HCT116 (cell line): ENCODE measurements around the gene HMG20A.

Experiments
- CEBPB ChIP-seq: IDR thresholded peaks from 2 replicates; pipeline ENCODE4 v1.6.1; 2012; ENCODE audit warnings: low read depth
- CTCF ChIP-seq, 3 experiments: fragments of 200-600 bp in 1 of 3; sonication (generic) in 1 of 3; IDR thresholded peaks in 2 of 3; conservative IDR thresholded peaks in 1 of 3; 2 replicates each; pipeline ENCODE4 v1.5.1; 2012 to 2017; ENCODE audit warnings: low read depth in 2 of 3, low read length in 2 of 3, antibody characterized with exemption in 1 of 3, borderline replicate concordance in 1 of 3, control low read depth in 1 of 3, mild to moderate bottlenecking in 1 of 3, mixed read lengths in 1 of 3, mixed run types in 1 of 3, moderate library complexity in 1 of 3; ENCODE audit not compliant: insufficient read depth in 1 of 3
- EZH2 ChIP-seq: fragments of 200-600 bp; sonication (generic); IDR thresholded peaks from 2 replicates; pipeline ENCODE4 v1.6.1; 2017; ENCODE audit warnings: antibody characterized with exemption, mixed run types
- FOSL1 ChIP-seq: IDR thresholded peaks from 2 replicates; pipeline ENCODE4 v1.6.1; 2012; ENCODE audit warnings: low read depth
- POLR2A ChIP-seq: IDR thresholded peaks from 2 replicates; pipeline ENCODE4 v1.7.0; 2011; ENCODE audit warnings: borderline replicate concordance; ENCODE audit not compliant: insufficient read depth, insufficient read length; ENCODE audit errors: extremely low read depth
- POLR2AphosphoS5 ChIP-seq: IDR thresholded peaks from 2 replicates; pipeline ENCODE4 v1.6.1; 2011; ENCODE audit warnings: mild to moderate bottlenecking, low read depth, low read length, moderate library complexity
- RAD21 ChIP-seq: IDR thresholded peaks from 2 replicates; pipeline ENCODE4 v1.6.1; 2012; ENCODE audit warnings: low read depth, mild to moderate bottlenecking
- SIN3A ChIP-seq: IDR thresholded peaks from 2 replicates; pipeline ENCODE4 v1.6.1; 2012; ENCODE audit warnings: low read depth
- ZFX ChIP-seq: fragments of 450-650 bp; IDR thresholded peaks from 2 replicates; pipeline ENCODE4 v1.6.1; 2017
- TF ChIP-seq, protein P1 (sequence below): IDR thresholded peaks from 2 replicates; pipeline ENCODE4 v1.6.1; 2011; ENCODE audit warnings: mild to moderate bottlenecking, low read length, moderate library complexity; ENCODE audit not compliant: insufficient replicate concordance; ENCODE audit errors: extremely low read depth
- TF ChIP-seq, protein P2 (sequence below): IDR thresholded peaks from 2 replicates; pipeline ENCODE4 v1.6.1; 2012

DNA sequence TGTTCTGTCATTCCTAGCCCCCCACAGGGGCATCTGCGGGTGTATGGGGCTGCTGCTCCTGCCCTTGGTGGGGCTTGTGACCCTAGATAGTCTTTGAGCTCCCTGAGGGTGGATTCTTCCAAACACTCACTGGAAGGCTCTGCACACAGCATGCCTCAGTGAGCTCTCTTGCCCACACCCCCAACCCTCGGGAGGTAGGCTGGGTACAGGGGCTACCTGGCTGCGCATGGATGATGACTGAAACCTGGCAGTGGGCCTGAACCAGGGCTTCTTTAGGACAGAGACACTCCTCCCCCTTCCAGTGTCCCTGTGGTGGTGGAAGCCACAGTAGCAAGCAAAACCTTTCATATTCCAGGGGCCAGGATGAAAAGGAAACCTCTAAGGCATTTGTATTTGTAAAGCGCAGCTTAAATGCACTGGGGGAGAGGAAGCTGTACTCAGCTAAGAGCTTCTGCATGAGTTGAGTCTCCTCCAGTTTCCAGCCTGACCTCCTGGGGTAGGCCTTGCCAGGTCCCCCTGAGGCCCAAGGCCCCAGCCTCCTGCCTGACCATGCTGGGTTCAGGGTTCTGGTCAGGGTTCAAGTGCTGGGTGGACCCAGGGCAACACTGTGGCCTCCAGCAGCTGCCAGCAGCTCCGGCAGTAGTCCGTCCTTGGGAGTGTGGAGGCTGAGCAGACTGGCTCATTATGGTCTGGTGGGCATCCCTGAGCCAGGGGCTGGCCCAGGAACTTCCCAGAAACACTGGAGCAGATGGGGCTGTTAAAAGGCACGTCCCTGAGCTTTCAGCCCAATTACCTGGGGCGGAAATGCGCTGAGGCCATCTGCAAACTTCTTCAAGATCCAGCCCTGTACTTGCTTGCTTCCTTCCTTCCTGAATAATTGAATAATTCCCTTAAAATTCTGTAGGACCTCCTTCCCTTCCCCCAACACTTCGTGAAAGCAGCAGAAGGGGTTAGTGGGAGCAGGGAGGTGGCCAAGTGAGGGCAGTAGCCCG, 89.7 kb downstream of the HMG20A start:
- no peak for TF ChIP-seq CTCF (IDR thresholded peaks at IDR 0.05 in 2 of 3, conservative IDR thresholded peaks at IDR 0.05 in 1 of 3; ENCODE audit: borderline replicate concordance in 1 of 3, insufficient read depth in 1 of 3, low read depth in 2 of 3, low read length in 2 of 3)
- no peak for TF ChIP-seq POLR2A
- TF ChIP-seq POLR2AphosphoS5: no peak
- TF ChIP-seq SIN3A: no peak
- TF ChIP-seq, protein P1, sequence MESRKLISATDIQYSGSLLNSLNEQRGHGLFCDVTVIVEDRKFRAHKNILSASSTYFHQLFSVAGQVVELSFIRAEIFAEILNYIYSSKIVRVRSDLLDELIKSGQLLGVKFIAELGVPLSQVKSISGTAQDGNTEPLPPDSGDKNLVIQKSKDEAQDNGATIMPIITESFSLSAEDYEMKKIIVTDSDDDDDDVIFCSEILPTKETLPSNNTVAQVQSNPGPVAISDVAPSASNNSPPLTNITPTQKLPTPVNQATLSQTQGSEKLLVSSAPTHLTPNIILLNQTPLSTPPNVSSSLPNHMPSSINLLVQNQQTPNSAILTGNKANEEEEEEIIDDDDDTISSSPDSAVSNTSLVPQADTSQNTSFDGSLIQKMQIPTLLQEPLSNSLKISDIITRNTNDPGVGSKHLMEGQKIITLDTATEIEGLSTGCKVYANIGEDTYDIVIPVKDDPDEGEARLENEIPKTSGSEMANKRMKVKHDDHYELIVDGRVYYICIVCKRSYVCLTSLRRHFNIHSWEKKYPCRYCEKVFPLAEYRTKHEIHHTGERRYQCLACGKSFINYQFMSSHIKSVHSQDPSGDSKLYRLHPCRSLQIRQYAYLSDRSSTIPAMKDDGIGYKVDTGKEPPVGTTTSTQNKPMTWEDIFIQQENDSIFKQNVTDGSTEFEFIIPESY: no peak
- no peak for TF ChIP-seq FOSL1
- TF ChIP-seq EZH2: no peak
- no peak for TF ChIP-seq CEBPB
- no peak for TF ChIP-seq ZFX
- TF ChIP-seq, protein P2, sequence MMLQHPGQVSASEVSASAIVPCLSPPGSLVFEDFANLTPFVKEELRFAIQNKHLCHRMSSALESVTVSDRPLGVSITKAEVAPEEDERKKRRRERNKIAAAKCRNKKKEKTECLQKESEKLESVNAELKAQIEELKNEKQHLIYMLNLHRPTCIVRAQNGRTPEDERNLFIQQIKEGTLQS: no peak
- no peak for TF ChIP-seq RAD21
